ENCODE data around the gene RNF141. TPM values are rescaled to one million over a fixed set of nuclear protein-coding genes. Genes with fewer than 3 reads are reported as not detected.

The RNF141 gene
- total RNA-seq, 1 donor from 2014 or later, result 49.3 TPM

- H3K4me2 ChIP-seq, result no peak overlapping the region
- TF ChIP-seq EZH2 (IDR thresholded peaks at IDR 0.05) (no peak), CTCF (IDR thresholded peaks at IDR 0.05) (no peak), EZH2phosphoT487 (IDR thresholded peaks at IDR 0.05) (no peak)
- no peaks in the 10 kb centered on the region for H3F3A ChIP-seq (ENCODE audit: low read depth)
- no peaks in the 10 kb centered on the region for H3K27me3 Mint-ChIP-seq (ENCODE audit: insufficient read depth, low read depth)
- no peak for DNase-seq (ENCODE audit: low spot score)
- H3K4me1 Mint-ChIP-seq, result no peaks in the 10 kb centered on the region
- H2AFZ ChIP-seq (replicated peaks), result no peak overlapping the region
- H3K9me3 Mint-ChIP-seq, result no peaks in the 10 kb centered on the region
- H3K9ac ChIP-seq, result no peak overlapping the region
- H3K9me3 ChIP-seq (ENCODE audit: low read depth), result no peaks in the 10 kb centered on the region
- no peak overlapping the region for H3K4me3 ChIP-seq
- H3K27ac Mint-ChIP-seq, result no peak overlapping the region
- H4K20me1 ChIP-seq (ENCODE audit: low read depth), result no peaks in the 10 kb centered on the region
- H3K79me2 ChIP-seq (ENCODE audit: low read depth), result no peaks in the 10 kb centered on the region
- H3K4me3 Mint-ChIP-seq, result no peak overlapping the region
- no peaks in the 10 kb centered on the region for H3K36me3 ChIP-seq
- no peaks in the 10 kb centered on the region for H3K36me3 Mint-ChIP-seq
- no peaks in the 10 kb centered on the region for H3K4me1 ChIP-seq
- no peak overlapping the region for H3K27ac ChIP-seq
- no peaks in the 10 kb centered on the region for H3K27me3 ChIP-seq
These were observed 26.5 kb upstream of the RNF141 start for GRCh38 chr11:10567446-10567845.

GRCh38 chr11:10566257-10566957, 25.4 kb upstream of the RNF141 start:
- Histone ChIP-seq H3K9me3 (ENCODE audit: low read depth) (no peaks in the 10 kb centered on the region), H3F3A (ENCODE audit: low read depth) (no peaks in the 10 kb centered on the region), H3K36me3 (no peaks in the 10 kb centered on the region), H3K27ac (no peak overlapping the region), H4K20me1 (ENCODE audit: low read depth) (no peaks in the 10 kb centered on the region), H3K4me3 (no peak overlapping the region), H3K9ac (no peak overlapping the region), H3K27me3 (no peaks in the 10 kb centered on the region), H3K4me2 (no peak overlapping the region), H2AFZ (replicated peaks) (no peak overlapping the region), H3K4me1 (no peaks in the 10 kb centered on the region), H3K79me2 (ENCODE audit: low read depth) (no peaks in the 10 kb centered on the region)
- Mint-ChIP-seq H3K9me3 (no peaks in the 10 kb centered on the region), H3K4me1 (no peaks in the 10 kb centered on the region), H3K4me3 (no peak overlapping the region), H3K27me3 (ENCODE audit: insufficient read depth, low read depth) (no peaks in the 10 kb centered on the region), H3K36me3 (no peaks in the 10 kb centered on the region), H3K27ac (no peak overlapping the region)
- DNase-seq (ENCODE audit: low spot score), result no peak
- TF ChIP-seq EZH2 (IDR thresholded peaks at IDR 0.05) (no peak), EZH2phosphoT487 (IDR thresholded peaks at IDR 0.05) (no peak), CTCF (IDR thresholded peaks at IDR 0.05) (no peak)

- H3K9ac ChIP-seq, result no peak overlapping the region
- H3K79me2 ChIP-seq (ENCODE audit: low read depth), result no peaks in the 10 kb centered on the region
- no peak overlapping the region for H3K27ac ChIP-seq
- Mint-ChIP-seq H3K4me3 (no peak overlapping the region), H3K9me3 (no peaks in the 10 kb centered on the region), H3K36me3 (no peaks in the 10 kb centered on the region), H3K27ac (no peak overlapping the region), H3K27me3 (ENCODE audit: insufficient read depth, low read depth) (no peaks in the 10 kb centered on the region), H3K4me1 (no peaks in the 10 kb centered on the region)
- no peak overlapping the region for H3K4me2 ChIP-seq
- no peak overlapping the region for H3K4me3 ChIP-seq
- TF ChIP-seq EZH2phosphoT487 (IDR thresholded peaks at IDR 0.05) (no peak), EZH2 (IDR thresholded peaks at IDR 0.05) (no peak), CTCF (IDR thresholded peaks at IDR 0.05) (no peak)
- DNase-seq (ENCODE audit: low spot score), result no peak
- H3F3A ChIP-seq (ENCODE audit: low read depth), result no peaks in the 10 kb centered on the region
- H4K20me1 ChIP-seq (ENCODE audit: low read depth), result no peaks in the 10 kb centered on the region
- H3K27me3 ChIP-seq, result no peaks in the 10 kb centered on the region
- no peaks in the 10 kb centered on the region for H3K36me3 ChIP-seq
- H3K9me3 ChIP-seq (ENCODE audit: low read depth), result no peaks in the 10 kb centered on the region
- no peaks in the 10 kb centered on the region for H3K4me1 ChIP-seq
- no peak overlapping the region for H2AFZ ChIP-seq (replicated peaks)
These were observed 24.5 kb upstream of the RNF141 start for GRCh38 chr11:10565493-10565892.

Data from neural progenitor cell (in vitro differentiated cells).